ENCODE results near the gene KRT14.

The KRT14 gene

GRCh38 chr17:41621916-41622315, 35.2 kb upstream of the KRT14 start:
- TF ChIP-seq, protein P1, sequence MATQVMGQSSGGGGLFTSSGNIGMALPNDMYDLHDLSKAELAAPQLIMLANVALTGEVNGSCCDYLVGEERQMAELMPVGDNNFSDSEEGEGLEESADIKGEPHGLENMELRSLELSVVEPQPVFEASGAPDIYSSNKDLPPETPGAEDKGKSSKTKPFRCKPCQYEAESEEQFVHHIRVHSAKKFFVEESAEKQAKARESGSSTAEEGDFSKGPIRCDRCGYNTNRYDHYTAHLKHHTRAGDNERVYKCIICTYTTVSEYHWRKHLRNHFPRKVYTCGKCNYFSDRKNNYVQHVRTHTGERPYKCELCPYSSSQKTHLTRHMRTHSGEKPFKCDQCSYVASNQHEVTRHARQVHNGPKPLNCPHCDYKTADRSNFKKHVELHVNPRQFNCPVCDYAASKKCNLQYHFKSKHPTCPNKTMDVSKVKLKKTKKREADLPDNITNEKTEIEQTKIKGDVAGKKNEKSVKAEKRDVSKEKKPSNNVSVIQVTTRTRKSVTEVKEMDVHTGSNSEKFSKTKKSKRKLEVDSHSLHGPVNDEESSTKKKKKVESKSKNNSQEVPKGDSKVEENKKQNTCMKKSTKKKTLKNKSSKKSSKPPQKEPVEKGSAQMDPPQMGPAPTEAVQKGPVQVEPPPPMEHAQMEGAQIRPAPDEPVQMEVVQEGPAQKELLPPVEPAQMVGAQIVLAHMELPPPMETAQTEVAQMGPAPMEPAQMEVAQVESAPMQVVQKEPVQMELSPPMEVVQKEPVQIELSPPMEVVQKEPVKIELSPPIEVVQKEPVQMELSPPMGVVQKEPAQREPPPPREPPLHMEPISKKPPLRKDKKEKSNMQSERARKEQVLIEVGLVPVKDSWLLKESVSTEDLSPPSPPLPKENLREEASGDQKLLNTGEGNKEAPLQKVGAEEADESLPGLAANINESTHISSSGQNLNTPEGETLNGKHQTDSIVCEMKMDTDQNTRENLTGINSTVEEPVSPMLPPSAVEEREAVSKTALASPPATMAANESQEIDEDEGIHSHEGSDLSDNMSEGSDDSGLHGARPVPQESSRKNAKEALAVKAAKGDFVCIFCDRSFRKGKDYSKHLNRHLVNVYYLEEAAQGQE (IDR thresholded peaks at IDR 0.05; ENCODE audit: insufficient read depth in 1 of 2, low read depth in 2 of 2, low read length in 2 of 2) = no peak
- no peak for TF ChIP-seq POLR2AphosphoS5 (IDR thresholded peaks at IDR 0.05; ENCODE audit: low read depth, low read length)
- TF ChIP-seq TAF1 (IDR thresholded peaks at IDR 0.05; ENCODE audit: borderline replicate concordance, insufficient read depth, low read length) = no peak
- TF ChIP-seq SIN3A (IDR thresholded peaks at IDR 0.05; ENCODE audit: borderline replicate concordance, insufficient read depth, low read length) = no peak
- no peak for TF ChIP-seq FOXP2 (optimal IDR thresholded peaks at IDR 0.05; ENCODE audit: borderline replicate concordance, extremely low read depth, extremely low read length, insufficient read depth)

DNA sequence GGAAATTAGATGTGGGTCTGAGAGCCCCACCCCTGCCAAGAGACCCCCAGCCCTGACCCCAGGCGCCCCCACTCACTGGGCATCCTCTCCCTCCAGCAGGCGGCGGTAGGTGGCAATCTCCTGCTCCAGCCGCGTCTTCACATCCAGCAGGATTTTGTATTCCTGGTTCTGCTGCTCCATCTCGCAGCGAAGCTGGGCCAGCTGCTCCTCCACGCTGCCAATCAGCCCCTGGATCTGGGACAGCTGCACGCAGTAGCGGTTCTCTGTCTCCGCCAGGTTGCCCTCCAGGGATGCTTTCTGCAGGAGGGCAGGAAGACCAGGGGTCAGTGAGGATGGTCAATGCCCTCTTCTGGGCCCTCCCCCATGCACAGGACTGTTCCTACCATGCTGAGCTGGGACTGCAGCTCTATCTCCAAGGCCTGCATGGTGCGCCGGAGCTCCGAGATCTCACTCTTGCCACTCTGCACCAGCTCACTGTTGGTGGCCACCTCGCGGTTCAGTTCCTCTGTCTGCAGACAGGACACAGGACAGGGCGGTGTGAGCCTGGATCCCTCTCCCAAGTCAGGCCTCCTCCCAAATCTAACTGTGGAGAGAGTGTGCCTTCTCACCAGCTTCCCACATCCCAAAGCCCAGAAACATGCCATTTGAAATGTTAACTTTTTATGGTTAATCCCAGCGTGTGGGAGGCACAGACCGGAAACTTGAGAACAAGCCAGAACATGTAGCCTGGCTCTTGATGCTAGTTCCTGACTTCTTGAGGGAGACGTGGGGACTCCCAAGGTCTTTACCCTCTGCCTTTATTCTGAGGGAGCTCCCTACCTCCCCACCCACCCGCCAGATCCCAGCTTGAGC, 34.1 kb upstream of the KRT14 start:
- TF ChIP-seq, protein P1 (IDR thresholded peaks at IDR 0.05; ENCODE audit: insufficient read depth in 1 of 2, low read depth in 2 of 2, low read length in 2 of 2) = no peak
- TF ChIP-seq SIN3A (IDR thresholded peaks at IDR 0.05; ENCODE audit: borderline replicate concordance, insufficient read depth, low read length) = no peak
- no peak for TF ChIP-seq POLR2AphosphoS5 (IDR thresholded peaks at IDR 0.05; ENCODE audit: low read depth, low read length)
- TF ChIP-seq FOXP2 (optimal IDR thresholded peaks at IDR 0.05; ENCODE audit: borderline replicate concordance, extremely low read depth, extremely low read length, insufficient read depth) = no peak
- no peak for TF ChIP-seq TAF1 (IDR thresholded peaks at IDR 0.05; ENCODE audit: borderline replicate concordance, insufficient read depth, low read length)

DNA sequence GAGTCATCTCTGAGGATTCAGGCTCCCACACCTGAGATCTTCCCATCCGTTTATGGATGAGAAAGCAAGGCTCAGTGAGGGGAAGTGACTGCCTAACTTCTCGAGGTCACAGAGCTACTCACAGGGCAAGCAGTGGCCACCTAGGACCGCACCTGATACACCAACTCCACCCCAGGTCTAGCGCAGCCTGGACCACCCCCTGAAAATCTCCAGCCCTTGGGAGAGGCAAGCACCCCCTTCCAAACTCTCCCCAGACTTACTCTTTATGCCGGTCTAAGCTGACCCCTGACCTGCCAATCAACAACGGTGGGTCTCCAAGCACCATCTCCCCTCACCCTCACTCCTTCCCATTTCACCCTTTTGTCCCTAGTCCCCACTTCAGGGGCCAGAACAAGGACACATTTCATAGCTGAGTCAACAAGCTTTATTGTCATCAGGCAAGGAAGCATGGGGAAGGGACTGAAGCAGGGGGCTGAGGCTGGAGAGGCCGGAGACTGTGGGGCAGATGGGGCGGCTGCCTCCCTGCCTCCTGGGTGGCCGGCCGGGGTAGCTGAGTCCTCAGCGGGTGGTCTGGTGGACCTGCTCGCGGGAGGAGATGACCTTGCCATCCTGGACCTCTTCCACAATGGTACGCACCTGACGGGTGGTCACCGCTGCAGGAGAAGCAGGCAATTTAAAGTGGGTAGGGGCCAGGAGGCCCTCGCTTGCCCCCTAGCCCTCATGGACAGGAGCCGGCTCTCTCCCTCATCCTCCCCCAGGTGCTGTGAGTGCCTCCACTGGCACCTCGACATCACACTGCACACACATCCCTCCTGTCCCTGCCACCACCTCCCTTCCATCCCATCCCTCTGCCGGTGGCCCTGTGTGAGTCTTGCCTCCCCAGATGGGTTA, 32.6 kb upstream of the KRT14 start:
- TF ChIP-seq FOXP2 (optimal IDR thresholded peaks at IDR 0.05; ENCODE audit: borderline replicate concordance, extremely low read depth, extremely low read length, insufficient read depth) (no peak), TAF1 (IDR thresholded peaks at IDR 0.05; ENCODE audit: borderline replicate concordance, insufficient read depth, low read length) (no peak), SIN3A (IDR thresholded peaks at IDR 0.05; ENCODE audit: borderline replicate concordance, insufficient read depth, low read length) (no peak), POLR2AphosphoS5 (IDR thresholded peaks at IDR 0.05; ENCODE audit: low read depth, low read length) (no peak)
- TF ChIP-seq, protein P1 (IDR thresholded peaks at IDR 0.05; ENCODE audit: insufficient read depth in 1 of 2, low read depth in 2 of 2, low read length in 2 of 2) = no peak

- TF ChIP-seq, protein P1 (IDR thresholded peaks at IDR 0.05; ENCODE audit: insufficient read depth in 1 of 2, low read depth in 2 of 2, low read length in 2 of 2) = no peak
- TF ChIP-seq POLR2AphosphoS5 (IDR thresholded peaks at IDR 0.05; ENCODE audit: low read depth, low read length) = no peak
- no peak for TF ChIP-seq TAF1 (IDR thresholded peaks at IDR 0.05; ENCODE audit: borderline replicate concordance, insufficient read depth, low read length)
- no peak for TF ChIP-seq FOXP2 (optimal IDR thresholded peaks at IDR 0.05; ENCODE audit: borderline replicate concordance, extremely low read depth, extremely low read length, insufficient read depth)
- TF ChIP-seq SIN3A (IDR thresholded peaks at IDR 0.05; ENCODE audit: borderline replicate concordance, insufficient read depth, low read length) = no peak
Observed at GRCh38 chr17:41618341-41619035, 31.8 kb upstream of the KRT14 start.

Measured in PFSK-1 (cell line).